Measurements from ENCODE around the gene SLC22A3.

DNA sequence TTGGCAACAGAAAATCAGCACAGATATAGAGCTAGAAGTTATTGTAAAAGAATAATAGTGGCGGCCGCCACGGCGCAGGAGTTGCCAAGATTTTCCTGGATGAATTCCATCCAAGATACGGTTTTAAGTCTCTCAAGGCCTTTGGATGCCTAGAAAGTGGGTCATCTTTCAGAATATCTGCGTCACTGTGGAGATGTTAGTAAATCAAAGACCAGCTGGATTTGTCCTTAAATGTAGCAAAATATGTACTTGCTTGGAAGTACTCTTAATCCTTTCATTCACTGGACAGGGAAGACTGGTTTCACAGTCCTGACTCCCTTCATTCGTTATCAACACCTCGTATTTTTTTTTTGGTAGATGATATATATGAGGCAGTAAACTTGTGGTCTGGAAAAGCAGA is 83.0 kb downstream of the SLC22A3 start:
- TF ChIP-seq PAX5 (IDR thresholded peaks at IDR 0.05; ENCODE audit: insufficient read depth, low read length, severe bottlenecking) (no peak), POLR2AphosphoS5 (IDR thresholded peaks at IDR 0.05; ENCODE audit: low read depth, low read length) (no peak), SPI1 (IDR thresholded peaks at IDR 0.05; ENCODE audit: low read depth, low read length) (no peak), POLR2A (IDR thresholded peaks at IDR 0.05; ENCODE audit: low read depth, low read length) (no peak), TAF1 (IDR thresholded peaks at IDR 0.05; ENCODE audit: low read depth, low read length) (no peak)

All from GM12891 (cell line).